Inflammatory macrophage treated with lipopolysaccharide for 1 hour (primary cell): ENCODE measurements around the gene CD6.
"Not testable (repeated sequence)": the region's sequence is repeated elsewhere in the genome, so short reads cannot be mapped to it uniquely, and the experiment has no call there.

ENCODE experiments used
- DNase-seq, 2 donors: peaks; one replicate each; pipeline ENCODE4 v3.0.0-alpha.2; 2020 to 2022

CD6 gene

GRCh38 chr11:61057615-61058014, 86.1 kb downstream of the CD6 start:
- no peak for DNase-seq

- no peak for DNase-seq
Observed at GRCh38 chr11:61058583-61059259, 87.2 kb downstream of the CD6 start.

- DNase-seq: no peak
Observed at GRCh38 chr11:61059260-61059752, 87.8 kb downstream of the CD6 start.

GRCh38 chr11:61061081-61061826, 89.8 kb downstream of the CD6 start:
- DNase-seq: peak; percentile 68 to 92

- no peak for DNase-seq
Observed at GRCh38 chr11:61062181-61062930, 90.9 kb downstream of the CD6 start.

GRCh38 chr11:61065236-61065635, 93.8 kb downstream of the CD6 start:
- DNase-seq: not testable (repeated sequence)

- no peak for DNase-seq
Observed at GRCh38 chr11:61065955-61066638, 94.6 kb downstream of the CD6 start.

GRCh38 chr11:61066645-61067044, 95.2 kb downstream of the CD6 start:
- no peak for DNase-seq

GRCh38 chr11:61067782-61068446, 96.4 kb downstream of the CD6 start:
- DNase-seq: no peak

- no peak for DNase-seq
Observed at GRCh38 chr11:61068581-61068980, 97.1 kb downstream of the CD6 start.

GRCh38 chr11:61069427-61069826, 97.9 kb downstream of the CD6 start:
- no peak for DNase-seq
